ELF-1 (cell line): ENCODE measurements around the gene PKN3.

Experiments
- DNase-seq: peaks from one replicate; pipeline ENCODE4 v3.0.0-alpha.2; 2016; ENCODE audit warnings: low read depth, low spot score

PKN3 gene

DNA sequence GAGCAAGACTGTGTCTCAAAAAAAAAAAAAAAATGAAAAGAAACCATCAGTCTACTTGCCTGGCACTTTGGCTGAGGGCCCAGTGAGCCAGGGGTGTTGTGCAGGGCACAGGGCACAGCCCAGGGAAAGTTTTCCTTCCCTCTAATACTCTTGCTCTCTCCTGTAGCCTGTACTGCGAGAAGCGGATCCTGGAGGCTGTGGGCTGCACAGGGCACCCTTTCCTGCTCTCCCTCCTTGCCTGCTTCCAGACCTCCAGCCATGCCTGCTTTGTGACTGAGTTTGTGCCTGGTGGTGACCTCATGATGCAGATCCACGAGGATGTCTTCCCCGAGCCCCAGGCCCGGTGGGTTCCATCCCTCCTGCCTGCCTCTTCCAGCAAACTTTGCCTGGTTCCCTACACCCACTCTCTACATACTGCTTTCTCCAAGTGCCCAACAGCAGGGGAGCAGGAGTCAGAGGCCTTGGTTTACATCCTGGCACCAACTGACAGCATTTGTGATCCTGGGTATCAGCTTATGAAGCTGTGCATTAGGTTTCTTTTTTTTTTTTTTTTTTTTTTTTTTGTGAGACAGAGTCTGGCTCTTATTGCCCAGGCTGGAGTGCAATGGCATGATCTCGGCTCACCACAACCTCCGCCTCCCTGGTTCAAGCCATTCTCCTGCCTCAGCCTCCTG lies 14.4 kb downstream of the PKN3 start:
- no peak for DNase-seq

- no peak for DNase-seq
These were observed 15.7 kb downstream of the PKN3 start for GRCh38 chr9:128718047-128718446.

- no peak for DNase-seq
These were observed 16.2 kb downstream of the PKN3 start for GRCh38 chr9:128718475-128718874.

DNA sequence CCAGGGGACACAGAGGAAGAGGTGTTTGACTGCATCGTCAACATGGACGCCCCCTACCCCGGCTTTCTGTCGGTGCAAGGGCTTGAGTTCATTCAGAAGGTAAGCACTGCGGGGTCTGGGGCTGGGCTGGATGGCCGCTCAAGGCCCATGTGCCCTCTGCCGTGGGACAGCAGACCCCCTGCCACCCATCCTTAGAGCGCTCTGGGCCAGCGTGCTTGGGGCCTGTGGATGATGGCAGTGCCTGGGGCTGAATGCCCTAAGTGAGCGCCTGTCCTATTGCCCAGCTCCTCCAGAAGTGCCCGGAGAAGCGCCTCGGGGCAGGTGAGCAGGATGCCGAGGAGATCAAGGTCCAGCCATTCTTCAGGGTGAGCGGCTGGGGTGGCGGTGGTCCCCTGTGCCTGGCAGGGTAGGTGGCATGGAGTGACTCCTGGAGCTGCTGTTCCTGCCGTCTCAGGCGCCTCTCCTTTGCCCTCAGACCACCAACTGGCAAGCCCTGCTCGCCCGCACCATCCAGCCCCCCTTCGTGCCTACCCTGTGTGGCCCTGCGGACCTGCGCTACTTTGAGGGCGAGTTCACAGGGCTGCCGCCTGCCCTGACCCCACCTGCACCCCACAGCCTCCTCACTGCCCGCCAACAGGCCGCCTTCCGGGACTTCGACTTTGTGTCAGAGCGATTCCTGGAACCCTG lies 17.8 kb downstream of the PKN3 start:
- DNase-seq = no peak

- DNase-seq = no peak
These were observed 18.7 kb downstream of the PKN3 start for GRCh38 chr9:128720841-128721486.

- no peak for DNase-seq
These were observed 19.2 kb downstream of the PKN3 start for GRCh38 chr9:128721487-128722010.

DNA sequence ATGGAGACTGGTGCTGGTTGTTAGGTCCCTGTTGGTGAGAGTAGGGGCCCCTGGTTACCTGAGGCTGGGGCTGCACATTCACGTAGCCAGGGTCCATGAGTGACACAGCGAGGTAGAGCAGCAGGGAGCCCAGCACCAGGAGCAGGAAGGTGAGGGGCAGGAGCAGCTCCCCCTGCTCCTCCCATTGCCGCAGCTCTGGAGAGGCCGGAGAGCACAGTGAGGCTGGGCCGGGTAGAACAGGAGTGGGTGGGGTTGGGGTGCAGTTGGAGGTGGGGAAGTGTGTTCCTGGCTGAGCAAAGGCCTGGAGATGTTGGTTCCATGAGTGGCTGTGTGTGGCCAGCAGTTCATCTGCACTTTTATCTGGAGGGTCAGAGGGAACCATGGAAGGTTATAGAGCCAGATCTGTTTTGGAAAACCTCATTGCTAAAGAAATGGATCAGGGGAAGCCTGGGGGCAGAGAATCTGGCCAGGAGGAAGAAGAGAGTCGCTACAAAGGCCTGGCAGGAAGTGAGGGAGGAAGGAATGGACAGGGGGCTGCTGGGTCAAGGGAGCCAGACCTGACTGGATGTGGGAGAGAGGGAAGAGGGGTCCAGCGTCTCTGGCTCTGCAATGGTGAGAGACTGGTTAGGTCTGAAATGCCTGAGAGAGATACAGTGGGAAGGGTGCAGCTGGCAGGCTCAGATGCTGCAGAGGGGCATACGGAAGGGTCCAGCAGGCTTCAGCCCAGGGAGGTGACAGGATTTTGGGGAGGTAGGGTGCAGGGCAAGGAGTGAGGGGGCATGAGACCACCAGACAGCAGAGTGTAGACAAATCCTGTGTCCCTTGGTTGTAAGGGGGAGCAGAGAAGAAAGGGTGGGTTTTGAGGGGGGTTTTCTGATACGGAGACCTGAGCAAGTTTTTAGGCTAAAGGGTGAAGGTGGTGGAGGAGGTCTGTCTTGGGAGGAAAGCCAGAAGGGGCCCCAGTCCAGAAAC lies 20.4 kb downstream of the PKN3 start:
- no peak for DNase-seq

DNA sequence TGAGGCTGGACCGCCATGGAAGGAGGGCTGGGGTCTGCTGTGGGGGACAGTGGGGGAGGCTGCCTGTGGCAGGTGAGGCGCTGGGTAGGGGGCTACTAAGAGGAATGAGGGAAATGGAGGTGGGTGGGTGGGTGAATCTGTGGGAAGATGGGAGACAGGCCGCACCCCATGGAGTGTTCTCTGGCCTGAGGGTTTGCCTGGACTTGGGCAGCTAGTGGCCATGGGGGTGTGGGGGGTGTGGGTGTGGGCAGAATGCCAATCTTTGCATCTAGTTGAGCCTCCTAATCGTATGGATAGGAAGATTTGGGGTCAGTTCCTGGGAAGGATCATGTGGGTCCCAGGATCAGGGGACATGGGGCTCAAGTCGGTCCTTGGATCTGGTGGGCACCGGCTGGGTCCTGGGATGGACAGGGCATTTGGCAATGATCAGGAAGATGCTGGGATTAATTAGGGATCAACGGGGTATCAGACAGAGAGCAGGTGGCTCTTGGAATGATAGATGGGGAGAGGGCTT lies 21.1 kb downstream of the PKN3 start:
- DNase-seq = no peak

DNA sequence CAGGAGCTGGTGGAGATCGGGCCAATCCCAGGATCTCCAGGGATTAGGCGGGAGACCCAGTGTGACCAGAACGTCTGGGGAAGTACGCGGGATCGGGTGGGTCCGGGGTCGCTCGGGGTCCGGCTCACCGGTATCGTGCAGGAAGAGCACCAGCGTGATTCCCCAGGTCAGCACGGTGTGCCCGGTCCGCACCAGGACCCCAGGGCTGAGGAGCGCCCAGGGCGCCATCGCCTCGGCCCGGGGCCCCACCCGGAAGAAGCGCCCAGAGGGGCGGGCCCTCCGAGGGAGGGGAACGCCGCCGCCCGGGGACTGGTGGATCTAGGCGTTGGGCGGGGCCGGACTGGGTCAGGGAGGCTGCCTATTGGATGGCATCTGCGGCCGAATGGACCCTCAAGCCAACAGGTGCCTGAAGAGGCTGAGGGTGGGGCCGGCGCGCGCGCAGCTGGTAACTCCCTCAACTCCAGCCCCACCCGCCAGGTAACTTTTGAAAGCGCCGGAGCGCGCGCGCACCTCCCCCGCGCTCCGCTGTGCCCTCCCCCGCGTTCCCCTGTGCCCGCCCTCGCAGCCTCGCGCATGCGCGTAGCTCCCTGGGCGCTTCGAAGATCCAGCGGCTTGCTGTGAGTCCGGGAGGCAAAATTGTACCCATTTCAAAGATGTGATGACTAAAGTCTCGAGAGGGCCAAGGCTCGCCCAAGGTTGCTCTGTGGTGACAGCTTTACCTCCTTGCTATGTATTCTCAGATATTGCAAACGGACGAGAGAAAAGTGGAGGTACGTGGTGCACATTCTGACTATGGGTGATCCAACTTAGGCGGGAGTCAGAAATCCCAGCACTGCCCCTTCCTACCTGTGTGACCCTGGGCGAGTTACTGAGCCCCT lies 21.8 kb downstream of the PKN3 start, which contains the start of gene ZDHHC12:
Gene ZDHHC12 (minus strand): TSS at position 262 of the 878 bp plus-strand sequence. CDS start 34 bp downstream, at position 228.
- peak; percentile 99 for DNase-seq

GRCh38 chr9:128724744-128725211 lies 22.5 kb downstream of the PKN3 start:
- peak; percentile 98 for DNase-seq

DNA sequence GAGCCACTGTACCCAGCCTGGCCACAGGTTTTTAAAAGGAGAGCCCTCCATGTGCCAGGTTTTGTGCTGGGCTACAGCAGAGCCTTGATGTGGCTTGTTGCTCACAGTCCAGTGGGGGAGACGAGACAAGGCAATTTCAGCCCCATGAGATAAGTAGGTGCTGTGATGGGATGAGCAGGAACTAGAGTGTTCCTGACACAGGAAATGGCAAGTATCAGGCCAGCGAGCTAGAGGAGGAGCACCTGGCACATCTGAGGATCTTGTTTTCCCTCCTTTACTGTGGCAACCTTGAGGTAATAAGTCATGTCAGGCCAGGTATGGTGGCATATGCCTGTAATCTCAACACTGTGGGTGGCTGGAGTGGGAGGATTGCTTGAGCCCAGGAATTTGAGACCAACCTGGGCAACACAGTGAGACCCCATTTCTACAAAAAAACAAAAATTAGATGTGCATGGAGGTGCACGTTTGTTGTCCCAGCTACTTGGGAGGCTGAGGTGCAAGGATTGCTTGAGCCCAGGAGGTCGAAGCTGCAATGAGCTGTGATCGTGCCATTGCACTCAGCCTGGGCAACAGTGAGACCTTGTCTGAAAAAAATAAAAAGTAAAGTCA lies 25.4 kb downstream of the PKN3 start:
- DNase-seq = no peak

DNA sequence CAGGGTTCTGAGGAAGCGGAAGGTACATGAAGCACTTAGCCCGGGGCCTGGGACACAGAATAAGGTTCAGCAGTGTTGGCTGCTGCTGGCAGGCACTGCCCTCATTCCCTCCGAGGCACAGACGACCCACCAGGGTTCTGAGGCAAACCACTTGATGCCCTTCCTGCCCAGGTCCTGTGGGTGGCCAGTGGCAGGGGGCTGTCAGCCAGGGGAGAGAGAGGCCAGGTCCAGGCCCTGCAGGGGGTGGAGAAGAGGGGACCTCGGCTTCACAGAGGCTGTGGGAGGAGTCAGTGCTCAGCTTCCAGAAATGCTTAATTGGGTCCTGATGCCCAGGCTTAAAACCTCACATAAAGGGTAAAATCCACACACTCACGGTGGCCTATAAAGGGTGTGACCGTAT lies 26.0 kb downstream of the PKN3 start:
- no peak for DNase-seq

- no peak for DNase-seq
These were observed 27.0 kb downstream of the PKN3 start for GRCh38 chr9:128729302-128729701.

DNA sequence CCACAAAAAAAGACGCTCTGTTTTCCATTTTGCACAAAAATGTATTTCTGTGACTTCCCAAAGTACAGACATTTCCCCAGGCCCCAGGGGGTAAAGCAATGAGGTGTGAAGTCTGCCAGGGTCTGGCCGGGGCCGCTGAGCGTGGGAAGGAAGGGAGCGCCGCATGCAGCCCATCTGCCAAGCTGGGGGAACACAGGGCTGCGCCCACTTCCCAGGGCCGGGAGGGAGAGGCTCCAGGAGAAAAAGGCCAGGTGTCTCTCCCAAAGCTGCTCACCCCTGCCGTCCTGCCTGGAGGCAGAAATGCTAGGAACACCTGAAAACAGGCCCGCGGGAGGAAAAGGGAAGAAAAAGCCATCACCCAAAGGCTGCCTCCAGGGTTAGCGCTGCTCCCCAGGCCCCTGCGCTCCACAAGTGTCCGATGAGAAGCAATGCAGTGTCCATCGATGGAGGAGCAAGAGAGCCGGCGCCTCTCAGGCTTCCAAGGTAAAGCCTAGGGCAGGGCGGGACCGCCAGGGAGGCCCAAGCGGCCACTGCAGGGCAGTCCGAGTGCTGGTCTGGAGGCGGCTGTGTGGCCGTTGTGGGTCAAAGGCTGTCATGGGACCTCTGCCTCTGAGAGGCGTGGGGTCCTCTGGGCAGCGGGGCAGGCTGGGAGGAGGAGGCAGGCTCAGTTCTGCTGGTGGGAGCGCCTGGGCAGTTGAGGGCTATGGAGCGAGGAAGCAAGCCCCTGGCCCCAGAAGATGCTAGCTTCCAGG lies 27.6 kb downstream of the PKN3 start:
- no peak for DNase-seq

- no peak for DNase-seq
These were observed 28.8 kb downstream of the PKN3 start for GRCh38 chr9:128731093-128731492.

- no peak for DNase-seq
These were observed 29.4 kb downstream of the PKN3 start for GRCh38 chr9:128731691-128732090.

GRCh38 chr9:128732576-128732975 lies 30.3 kb downstream of the PKN3 start:
- DNase-seq = no peak

GRCh38 chr9:128733256-128733655 lies 31.0 kb downstream of the PKN3 start:
- DNase-seq = peak; percentile 97

- no peak for DNase-seq
These were observed 33.1 kb downstream of the PKN3 start for GRCh38 chr9:128735373-128735772.
